ENCODE results near the gene NRF1. TPM values are rescaled to one million over a fixed set of nuclear protein-coding genes. Genes with fewer than 3 reads are reported as not detected.

Gene NRF1
- polyA plus RNA-seq, 4 donors = 20.3 to 27.4 (median 22.2) TPM

DNA sequence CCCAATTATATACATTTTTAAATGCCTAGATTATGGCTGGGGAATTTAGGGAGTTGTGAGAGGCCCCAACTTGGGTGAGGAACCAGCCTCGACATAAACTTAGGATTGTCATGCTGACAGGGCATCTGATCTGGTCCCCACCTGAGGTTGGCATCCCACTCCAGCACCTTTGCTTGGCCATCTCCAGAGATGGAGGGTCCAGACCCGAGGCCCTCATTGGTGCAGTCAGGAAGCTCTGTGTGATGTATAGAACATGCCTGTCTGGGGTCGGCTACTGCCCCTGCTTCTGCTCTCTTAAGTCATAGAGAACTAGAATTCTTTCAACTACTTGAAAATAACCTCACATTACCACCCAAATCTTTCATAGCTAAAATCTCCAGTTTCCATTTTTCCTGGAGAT, 153.8 kb downstream of the NRF1 start:
- no peak for DNase-seq (ENCODE audit: low read depth in 4 of 4, low spot score in 3 of 4)

DNA sequence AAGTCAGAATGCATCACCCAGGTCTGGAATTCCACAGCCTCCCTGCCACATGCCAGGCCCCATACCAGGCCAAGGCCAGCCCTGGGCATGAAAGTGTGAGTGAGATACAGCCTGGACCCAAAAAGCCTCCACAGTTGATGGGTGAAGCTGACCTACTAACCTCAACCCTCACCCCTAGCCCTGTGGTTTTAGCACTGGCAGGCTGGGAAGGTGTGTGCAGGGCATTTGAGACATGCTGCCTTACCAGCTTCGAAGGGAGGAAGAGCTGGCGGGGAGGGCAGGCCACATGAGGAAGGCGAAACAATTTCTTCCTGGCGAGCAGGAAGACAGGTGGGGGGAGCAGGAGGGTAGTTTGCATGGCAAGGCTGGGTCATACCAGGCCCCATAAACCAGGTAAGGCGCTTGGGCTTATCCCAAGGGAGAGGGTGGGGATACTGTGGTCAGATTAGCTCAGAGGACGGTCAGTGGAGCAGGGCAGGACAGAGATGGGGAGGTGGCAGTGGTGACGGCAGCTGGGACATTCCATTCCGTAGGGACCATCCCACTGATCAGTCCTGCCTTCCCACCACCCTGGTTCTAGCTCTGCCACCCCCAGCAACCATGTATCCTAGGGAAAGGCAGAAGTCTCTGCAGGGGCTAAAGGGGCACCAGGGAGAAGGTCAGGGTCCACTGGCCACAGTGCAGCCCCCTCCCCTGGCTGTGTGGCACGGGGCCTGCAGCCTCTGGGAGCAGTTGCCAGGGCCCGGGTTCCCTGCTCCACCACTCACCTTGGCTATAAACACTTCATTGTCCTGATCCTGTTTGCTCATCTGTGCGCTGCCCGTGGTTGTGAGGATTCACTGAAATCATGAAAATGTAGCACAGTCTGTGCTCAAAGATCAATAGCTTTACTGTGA, 155.8 kb downstream of the NRF1 start:
- no peak for DNase-seq (ENCODE audit: low read depth in 4 of 4, low spot score in 3 of 4)

DNA sequence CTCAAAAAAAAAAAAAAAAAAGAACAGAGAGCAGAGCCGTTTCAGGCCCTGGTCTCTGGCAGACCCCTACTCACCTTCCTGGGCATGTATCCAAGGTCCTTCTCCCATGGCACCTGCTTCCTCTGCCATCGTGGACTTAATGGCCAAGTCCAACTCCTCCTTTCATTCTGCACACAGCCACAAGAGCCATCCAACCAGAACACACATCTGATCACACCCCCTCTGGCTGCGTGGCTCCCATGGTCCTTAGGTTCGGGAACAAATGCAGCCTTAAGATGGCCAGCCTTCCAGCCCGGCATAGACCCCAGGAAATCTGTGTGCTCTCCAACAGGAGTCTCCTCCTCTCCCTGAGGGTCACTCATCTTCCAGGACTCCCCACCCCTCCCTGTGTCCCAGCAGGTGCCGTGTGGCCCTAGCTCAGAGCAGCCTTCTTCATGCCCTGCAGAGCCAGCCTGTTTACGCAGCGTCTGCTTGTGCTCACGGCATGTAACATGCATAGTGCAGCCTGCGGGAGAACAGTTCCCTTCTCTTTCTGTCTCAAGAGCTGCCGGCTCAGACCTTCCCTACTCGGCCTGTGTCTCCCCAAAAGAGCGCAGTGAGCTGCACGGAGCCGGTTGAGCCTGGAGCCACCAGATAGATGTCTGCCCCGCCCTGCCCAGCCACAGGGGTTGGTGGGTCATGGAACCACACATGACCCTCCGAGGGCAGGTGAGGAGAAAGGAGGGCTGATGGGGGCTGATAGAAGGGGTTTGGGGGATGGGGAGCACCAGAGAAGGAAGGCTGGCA, 157.3 kb downstream of the NRF1 start:
- no peak for DNase-seq (ENCODE audit: low read depth in 4 of 4, low spot score in 3 of 4)

DNA sequence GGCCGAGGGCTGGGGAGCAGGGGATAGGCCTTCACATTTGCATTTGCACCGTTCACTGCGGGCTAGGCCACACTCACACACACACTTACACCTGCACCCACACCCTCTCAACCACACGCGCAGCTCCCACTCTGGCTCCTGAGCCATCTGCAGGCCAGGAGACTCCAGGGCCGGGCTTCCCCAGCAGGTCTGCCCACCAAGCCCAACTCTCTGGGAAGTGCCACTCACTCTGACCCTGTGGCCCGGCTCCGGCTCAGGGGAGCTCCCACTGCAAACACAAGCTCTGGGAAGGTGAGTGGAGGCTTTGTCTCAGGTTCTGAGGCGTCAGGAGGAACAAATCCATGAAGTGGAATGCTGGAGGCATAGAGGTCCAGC, 157.9 kb downstream of the NRF1 start:
- DNase-seq (ENCODE audit: low read depth in 4 of 4, low spot score in 3 of 4) = no peak

DNA sequence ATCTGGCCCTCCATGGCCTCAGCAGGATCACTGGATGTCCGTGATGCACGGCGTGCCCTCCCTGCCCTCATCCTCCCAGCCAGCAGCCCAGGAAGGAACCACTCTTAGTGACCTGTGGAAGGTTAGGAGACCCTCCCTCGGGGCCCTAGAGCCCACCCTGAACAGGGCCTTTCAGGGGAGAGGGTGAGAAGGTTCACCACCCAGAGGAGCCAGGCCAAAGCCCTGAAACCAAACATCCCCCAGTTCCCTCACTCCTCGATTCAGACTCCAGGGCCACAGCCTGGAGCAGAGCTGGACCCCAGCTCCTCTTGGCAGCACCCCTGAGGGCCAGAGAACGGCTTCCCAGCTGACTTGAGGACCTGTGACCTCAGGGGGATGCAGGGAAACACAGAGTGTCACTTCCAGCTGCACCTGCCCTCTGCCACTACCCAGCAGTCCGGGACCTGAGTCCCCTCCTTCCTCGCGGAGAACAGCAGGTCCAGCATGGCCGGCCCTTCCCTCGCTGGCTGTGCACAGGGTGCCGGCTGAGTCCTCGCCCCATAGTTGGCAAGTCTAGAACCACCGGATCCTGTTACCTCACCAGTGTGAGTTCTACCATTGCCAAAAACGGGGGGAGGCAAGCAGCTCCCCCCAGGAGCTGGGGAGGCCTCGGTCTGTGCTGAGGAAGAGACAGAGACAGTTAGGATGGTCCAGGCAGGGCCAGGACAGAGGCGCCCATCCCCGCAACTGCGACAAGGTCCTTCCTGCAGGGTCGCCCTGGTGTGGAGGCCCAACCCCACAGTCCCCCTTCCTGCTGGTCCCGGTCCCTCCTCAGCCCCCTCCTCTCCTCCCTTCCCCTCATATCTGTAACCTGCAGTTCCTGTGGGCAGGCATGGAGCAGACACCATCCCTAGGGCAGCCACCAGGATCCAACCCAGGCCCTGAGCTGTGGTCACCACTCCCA, 158.6 kb downstream of the NRF1 start:
- no peak for DNase-seq (ENCODE audit: low read depth in 4 of 4, low spot score in 3 of 4)

DNA sequence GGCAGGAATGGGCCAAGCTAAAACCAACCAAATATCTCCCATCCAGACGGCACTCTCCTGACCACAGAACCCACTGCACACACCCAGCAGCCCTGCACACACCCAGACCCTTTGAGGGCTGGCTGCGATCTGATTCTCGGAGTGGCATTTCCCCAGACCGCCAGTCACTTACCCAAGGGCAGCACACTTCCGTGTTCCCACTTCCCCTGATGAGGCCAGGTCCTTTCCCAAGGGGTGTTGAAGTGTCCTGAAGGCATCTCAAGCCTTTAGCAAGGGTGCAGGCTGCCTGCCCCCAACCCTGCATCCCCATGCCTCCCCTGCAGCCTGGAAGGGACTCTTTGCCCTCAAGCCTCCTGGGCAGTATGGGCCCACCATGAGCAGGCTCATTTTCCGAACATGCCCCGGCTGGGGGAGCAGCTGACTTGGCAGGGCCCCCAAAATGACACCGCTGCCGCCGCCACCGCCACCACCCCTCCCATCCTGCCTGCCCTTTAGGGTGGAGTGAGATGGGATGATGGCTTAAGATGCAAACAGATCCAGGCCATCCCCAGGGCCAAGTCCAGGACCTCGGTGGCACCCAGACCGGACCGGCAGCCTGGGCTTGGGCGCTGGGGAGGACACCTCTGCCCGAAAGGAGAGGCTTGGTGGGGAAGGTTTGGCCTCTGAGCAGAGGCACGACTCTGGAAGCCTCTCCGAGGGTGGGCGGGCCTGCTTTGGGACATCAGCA, 159.8 kb downstream of the NRF1 start:
- DNase-seq (ENCODE audit: low read depth in 4 of 4, low spot score in 3 of 4) = no peak

DNA sequence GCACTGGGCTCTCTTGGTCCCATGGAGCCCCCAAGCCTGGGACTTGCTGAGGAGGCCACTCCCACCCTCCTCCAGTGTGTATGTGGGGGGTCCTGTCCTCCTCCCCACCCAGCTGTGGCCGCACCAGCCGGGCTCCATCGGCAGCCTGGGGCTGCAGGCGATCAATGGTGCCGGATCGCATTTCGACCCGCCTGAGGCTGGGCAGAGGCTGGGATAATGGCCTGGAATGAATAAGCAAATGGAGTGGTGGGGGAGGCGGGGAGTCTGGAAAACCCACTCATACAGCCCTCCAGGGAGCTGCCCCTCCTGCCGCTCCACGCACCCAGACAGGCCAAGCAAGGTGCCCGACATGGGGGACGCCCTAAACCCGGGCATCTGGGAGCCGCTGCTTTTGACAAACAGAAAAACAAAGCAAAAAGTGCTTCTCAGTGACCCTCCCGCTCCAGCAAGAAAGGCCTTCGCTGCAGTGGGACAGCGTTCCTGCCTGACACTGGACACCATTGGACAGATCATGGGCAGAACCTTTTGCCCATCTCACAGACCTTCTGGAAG, 160.5 kb downstream of the NRF1 start:
- no peak for DNase-seq (ENCODE audit: low read depth in 4 of 4, low spot score in 3 of 4)

DNA sequence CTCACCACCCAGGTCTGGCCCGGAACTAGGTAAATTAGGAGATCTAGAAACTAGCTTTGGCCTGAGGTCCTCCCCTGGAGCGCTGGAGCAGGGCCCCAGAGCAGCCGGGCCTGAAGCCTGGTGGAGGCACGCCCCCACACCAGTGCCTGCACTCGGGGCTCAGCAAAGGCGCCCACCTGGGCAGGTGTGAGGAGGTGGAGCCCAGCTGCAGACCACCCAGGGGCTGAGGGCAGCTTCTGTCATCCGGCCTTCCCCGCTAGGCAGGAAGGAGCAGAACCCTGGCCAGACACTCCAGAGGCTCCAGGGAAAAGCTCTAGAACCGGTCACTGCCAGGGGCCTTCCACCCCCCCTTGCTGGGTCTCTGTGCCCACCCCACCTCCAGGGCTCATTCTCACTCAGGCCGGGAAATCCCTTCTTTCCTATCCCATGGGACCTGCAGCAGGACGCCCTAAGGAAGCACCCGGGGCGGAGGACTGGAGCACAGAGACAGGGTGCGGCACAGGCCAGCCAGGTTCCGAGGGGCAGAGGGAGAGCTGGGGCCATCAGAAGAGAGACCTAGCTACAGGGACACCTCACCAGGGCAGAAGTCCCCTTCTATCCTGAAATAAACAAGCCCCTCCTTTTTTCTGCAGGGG, 161.2 kb downstream of the NRF1 start:
- no peak for DNase-seq (ENCODE audit: low read depth in 4 of 4, low spot score in 3 of 4)

DNA sequence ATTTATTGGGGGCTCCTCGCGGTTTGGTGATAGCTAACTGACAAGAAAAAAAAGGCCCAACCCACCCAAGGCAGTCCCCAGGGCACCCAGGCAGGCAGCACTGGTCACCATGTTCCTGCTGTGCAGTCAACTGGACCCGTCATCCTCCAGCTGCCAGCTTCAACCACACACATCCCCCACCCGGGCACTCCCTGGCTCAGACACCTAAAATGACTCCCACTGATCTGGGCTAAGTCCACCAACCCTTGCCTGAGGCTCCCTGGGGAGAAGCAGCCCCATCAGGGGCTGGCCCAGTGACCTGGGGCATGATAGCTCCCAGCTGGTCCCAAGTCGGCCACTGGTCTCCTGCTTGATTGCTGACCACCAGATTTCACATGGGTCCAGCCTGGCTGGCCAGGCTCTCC, 161.8 kb downstream of the NRF1 start:
- DNase-seq (ENCODE audit: low read depth in 4 of 4, low spot score in 3 of 4) = no peak

DNA sequence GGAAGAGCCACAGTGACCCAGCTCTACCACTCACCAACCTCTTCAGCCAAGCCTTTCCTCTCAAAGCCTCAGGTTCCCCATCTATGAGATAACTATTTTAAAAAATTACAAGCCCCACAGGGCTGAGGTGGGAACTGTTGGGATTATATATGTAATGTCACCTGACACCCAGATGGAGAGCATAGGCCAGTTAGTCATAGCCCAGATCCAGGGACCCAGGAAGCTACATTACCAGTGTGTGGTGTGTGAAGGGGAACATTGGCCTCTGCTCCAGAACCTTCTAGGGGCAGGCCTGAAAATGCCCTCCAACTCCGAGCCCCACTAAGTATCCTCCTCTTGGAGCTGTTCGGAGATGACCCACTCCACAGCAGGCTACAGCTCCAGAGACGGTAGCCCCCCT, 162.4 kb downstream of the NRF1 start:
- no peak for DNase-seq (ENCODE audit: low read depth in 4 of 4, low spot score in 3 of 4)

DNA sequence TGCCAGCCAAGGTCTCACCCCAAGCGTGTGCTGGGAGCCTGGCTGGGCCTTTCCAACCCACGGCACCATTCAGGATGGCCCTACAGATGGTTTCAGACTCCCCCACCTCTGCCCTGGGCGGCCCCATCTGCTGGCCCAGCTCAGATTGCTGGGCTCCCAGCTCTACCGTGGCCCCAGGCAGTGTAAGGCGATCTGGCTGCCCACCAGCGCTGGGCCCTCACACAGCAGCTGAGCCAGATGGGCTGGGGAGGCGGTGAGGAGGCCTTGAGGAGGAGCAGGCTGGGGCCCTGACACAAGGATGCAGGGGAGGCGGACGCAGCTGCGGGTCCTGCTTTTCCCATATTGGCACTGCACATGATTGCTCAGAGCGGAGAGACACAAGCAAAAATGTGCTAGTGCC, 162.8 kb downstream of the NRF1 start:
- DNase-seq (ENCODE audit: low read depth in 4 of 4, low spot score in 3 of 4) = no peak

DNA sequence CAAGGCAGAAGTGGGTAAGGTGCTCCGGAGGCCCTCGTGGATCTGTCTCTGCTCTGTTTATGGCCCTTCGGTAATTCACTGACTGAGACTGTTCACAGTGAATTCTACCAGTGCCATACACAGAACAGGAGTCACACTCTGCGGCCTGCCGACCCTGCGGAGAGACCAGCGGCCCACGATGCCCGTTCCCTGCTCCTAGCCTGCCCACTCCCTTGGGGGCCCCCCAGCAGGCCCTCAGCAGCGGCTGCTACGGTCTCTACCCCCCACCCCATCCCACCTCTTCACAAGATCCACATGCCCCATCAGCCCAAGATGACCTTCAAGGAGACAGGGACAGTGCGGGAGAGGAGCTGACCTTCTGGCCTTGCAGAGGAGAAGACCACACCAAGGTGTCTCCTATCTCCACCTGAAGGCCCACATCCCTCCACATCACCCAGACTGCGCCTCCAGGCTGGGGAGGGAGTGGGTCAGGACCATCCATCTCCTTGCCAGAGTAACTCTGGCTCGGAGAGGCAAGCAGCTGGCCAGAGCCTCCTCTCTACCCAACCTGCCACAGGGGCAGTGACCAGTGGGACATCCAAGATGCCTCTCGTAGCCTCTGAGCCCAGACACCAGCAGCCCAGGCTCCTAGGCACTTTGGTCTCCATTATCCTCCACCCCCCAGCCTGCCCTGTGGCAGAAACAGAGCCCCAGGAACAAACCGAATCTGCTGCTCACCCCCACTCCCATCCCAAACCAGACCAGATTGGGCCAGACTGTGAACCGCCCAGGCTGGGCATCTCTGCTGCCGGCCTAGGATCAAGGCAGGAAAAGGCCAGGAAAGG, 163.6 kb downstream of the NRF1 start:
- no peak for DNase-seq (ENCODE audit: low read depth in 4 of 4, low spot score in 3 of 4)

DNA sequence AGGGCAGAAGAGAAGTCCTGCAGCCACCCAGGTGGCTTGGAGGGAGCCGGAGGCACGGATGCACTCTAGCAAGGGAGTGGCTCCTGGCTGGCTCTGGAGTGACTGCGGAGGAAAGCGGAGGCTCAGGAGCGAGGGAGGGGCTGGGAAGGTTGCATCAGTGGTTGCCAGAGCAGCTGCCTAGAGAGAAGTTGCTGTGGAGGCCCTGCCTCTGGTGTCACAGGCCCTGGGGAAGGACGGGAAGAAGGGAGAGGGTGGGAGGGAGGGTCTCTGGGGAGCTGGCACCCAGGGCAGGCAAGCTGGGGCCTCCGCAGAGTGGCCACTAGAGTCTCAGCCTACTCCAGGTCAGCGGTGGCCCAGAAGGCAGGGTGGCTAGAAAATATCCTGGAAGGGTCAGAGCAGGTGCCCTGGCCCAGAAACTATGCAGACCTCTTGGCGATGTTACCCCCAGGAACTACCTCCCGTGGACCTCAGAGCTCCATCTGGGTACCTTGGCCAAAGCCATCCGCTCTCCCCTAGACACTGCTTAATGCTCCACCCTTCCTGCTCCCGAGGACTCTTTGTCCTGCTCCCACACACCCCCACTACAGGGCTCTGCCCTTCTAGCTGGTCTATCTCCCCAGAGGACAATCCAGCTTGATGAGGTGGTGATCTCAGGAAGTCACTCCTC, 164.3 kb downstream of the NRF1 start:
- no peak for DNase-seq (ENCODE audit: low read depth in 4 of 4, low spot score in 3 of 4)

DNA sequence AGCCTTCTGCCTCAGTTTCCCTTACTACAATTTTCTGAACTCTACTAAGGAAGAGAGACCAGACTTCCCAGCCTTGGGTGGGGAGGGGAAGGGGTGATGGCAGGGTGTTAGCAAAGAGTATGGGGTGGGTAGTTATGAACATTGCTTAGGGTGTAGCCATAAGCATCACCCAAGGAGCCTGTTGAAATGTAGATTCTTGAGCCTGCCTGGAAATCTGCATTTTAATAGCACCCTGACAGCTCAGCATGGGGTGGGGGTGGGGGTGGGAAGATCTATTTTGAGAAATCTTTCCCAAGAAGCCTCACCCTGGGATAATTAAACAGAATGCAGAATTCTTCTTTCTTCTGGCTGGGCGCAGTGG, 164.8 kb downstream of the NRF1 start:
- DNase-seq (ENCODE audit: low read depth in 4 of 4, low spot score in 3 of 4) = no peak

DNA sequence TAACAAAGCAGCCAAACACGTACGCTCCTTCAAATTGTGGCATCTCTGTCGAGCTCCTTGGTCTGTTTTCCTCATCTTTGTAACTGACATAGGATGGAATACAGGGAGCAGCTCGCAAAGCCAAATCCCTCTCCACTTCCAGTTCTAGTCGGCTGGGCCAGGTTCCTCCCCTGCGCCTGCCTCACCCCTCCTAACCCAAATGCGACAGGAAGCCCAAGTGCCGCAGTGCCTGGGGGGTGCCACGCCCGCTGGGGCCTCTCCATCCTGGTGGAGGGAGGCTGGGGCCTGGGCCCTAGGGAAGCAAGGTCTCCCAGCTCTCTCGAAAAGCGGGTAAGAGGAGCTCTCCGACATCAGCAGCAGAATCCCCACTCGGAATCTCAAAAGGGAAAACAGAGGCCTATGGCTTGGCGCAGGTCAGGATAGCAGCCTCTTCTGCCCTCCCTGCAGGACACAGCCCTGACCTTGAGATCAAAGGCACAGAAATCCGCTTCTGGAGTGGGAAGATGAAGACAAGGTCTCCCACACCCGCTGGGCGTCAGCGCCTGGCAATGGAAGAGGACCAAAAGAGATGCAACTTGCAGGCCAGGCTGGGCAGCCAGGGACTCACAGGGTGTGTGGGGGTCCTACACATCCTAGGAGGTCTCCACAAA, 165.8 kb downstream of the NRF1 start:
- DNase-seq (ENCODE audit: low read depth in 4 of 4, low spot score in 3 of 4) = no peak

DNA sequence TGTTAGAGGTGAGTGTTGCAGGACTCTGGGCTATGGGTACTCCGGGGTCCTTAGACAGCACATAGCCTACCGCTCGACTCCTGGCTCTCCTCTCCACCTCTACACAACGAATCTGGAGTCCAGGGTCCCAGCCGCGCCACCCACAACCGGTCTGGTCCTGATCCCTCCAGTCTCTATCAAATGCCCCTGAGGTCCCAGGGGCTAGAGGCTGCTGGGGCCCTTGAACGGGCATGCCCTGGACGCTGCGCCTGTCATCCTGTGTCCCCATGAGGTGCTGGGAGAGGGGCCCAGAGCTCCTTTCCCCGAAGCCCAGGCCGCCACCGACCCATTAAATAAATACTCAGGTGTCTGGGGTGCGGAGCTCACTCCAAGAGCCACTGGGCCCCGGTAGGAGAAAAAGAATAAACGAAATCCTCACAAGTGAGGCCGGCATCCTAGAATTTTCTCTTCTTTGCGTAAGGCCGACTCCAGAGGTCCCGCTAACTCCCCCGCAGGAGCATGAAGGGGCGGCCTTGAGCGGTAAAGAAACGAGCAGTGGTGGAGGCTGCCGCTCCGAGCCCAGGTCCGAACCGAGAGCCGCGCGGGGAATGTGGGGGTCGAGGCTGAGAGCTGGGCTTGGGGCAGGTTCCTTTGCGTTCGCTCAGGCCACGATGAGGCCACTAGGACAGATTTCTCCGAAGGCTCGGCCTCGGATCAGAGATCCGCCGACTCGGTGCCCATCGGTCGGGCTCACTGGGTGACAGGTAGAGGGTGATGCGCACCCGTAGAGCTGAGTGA, 166.7 kb downstream of the NRF1 start:
- DNase-seq (ENCODE audit: low read depth in 4 of 4, low spot score in 3 of 4) = no peak
